ENCODE data around the gene IFNL2. TPM values are rescaled to one million over a fixed set of nuclear protein-coding genes. Genes with fewer than 3 reads are reported as not detected.

IFNL2 gene
- not detected in 2 replicates for total RNA-seq

DNA sequence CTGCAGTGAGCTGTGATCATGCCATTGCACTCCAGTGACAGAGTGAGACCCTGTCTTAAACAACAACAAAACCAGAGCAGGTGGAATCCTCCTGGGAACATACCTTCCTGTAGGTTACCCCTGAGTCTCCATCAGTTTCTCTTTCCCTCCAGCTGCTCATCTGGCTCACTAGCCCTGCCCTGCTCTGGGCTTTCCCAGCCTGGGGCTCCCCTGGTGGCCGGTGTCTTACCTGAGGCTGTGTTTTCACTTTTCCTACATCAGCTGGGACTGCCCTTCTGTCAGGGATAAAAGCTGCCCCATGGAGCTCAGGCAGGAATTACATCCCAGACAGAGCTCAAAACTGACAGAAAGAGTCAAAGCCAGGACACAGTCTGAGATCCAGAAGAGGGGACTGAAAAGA is at the start of gene IFNL2:
IFNL2 (plus strand) TSS at position 312 of the 400 bp plus-strand sequence. CDS start 173 bp downstream, outside the sequence.

DNA sequence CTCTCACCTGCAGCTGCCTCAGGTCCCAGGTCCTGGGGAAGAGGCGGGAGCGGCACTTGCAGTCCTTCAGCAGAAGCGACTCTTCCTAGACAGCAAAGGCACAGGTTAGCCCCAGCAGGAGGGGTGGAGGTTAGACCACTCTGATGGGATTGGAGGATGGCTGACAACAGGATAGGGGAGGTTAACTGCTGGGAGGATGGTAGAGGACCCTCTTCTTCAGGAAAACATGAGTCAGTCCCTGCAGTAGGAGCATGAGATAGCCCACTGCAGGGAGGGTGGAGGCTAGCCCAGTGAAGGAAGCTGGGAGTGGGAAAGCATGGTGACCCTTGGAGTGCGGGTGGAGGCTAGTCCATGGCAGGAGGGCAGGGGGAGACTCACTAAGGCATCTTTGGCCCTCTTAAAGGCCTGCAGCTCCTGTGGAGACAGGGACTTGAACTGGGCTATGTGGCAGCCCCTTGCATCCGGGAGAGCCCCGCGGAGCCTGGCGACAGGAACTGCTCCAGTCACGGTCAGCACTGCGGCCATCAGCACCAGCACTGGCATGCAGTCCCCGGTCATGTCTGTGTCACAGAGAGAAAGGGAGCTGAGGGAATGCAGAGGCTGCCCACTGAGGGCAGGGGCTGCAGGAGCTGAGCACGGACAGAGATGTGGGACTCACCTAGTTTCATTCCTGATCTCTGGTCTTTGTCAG is 23.6 kb upstream of the IFNL2 start, which contains the start of gene IFNL3:
IFNL3 (minus strand) TSS at position 597 of the 691 bp plus-strand sequence; CDS start at position 558, 39 bp downstream.

DNA sequence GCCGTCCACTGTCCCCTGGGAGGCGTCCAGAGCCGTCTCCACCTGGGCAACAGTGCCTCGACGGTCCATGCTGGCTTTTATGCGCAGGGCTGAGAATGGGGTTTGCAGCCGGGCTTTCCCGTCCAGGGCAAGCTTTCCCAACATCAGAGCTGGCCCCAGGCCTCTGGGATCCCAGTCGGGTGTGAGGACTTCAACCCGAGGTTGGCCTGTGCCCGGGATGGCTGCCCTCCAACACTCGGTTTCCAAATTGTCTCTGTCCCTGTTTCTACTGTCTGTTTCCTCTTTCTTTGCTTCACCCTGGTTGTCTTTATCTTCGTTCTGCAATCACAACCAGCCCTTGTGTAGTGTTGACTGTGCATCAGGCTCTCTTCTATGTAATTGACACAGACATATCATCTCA is 19.4 kb upstream of the IFNL2 start, which contains the start of gene IFNL4:
IFNL4 (minus strand) TSS at position 51 of the 400 bp plus-strand sequence.

DNA sequence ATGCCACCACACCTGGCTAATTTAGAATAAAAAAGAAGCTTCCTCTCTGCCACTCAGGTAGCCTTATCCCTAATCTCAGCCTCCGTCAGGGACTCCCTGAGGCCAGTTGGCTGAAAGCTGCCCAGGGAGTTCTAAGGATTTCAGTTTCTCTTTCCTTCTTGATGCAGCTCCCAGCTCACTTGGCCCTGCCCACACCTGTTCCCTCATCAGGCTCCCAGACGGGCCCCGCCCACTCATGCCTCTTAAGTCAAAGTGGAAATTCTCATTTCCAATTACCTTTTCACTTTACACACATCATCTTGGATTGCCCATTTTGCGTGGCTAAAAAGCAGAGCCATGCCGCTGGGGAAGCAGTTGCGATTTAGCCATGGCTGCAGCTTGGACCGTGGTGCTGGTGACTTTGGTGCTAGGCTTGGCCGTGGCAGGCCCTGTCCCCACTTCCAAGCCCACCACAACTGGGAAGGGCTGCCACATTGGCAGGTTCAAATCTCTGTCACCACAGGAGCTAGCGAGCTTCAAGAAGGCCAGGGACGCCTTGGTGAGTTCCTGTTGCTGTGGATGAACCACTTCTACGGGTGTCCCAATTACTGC is 28.0 kb downstream of the IFNL2 start, which contains the start of gene IFNL1:
IFNL1 (plus strand) TSS at position 353 of the 591 bp plus-strand sequence; CDS start at position 368, 15 bp downstream.

Other genes starting within 250 kb of the IFNL2 start
- 1.9 and 4.5 TPM in 2 replicates for gene FBXO27, start 235.8 kb upstream of the IFNL2 start, total RNA-seq
- 0.16 and 0.17 TPM in 2 replicates for gene ACP7, start 184.0 kb upstream of the IFNL2 start, total RNA-seq
- gene PAK4, start 142.6 kb upstream of the IFNL2 start, total RNA-seq, result 5.2 and 6.2 TPM in 2 replicates
- under 0.01 TPM in 1 of 2 replicates, not detected in the other for gene NCCRP1, start 71.4 kb upstream of the IFNL2 start, total RNA-seq
- gene SYCN, start 64.1 kb upstream of the IFNL2 start, total RNA-seq, result not detected in 2 replicates
- not detected in 2 replicates for gene IFNL3, start 23.4 kb upstream of the IFNL2 start, total RNA-seq
- gene IFNL4, start 19.5 kb upstream of the IFNL2 start, total RNA-seq, result not detected in 2 replicates
- gene IFNL1, start 28.0 kb downstream of the IFNL2 start, total RNA-seq, result not detected in 2 replicates
- under 0.01 TPM in 2 replicates for gene LRFN1, start 52.5 kb downstream of the IFNL2 start, total RNA-seq
- 0.32 and 0.60 TPM in 2 replicates for gene GMFG, start 67.6 kb downstream of the IFNL2 start, total RNA-seq
- gene SAMD4B, start 74.0 kb downstream of the IFNL2 start, total RNA-seq, result 38.6 and 53.2 TPM in 2 replicates
- gene PAF1, start 122.7 kb downstream of the IFNL2 start, total RNA-seq, result 57.8 and 61.7 TPM in 2 replicates
- 12.8 and 19.1 TPM in 2 replicates for gene MED29, start 123.0 kb downstream of the IFNL2 start, total RNA-seq
- gene ZFP36, start 138.5 kb downstream of the IFNL2 start, total RNA-seq, result 2.4 and 3.0 TPM in 2 replicates
- gene PLEKHG2, start 144.3 kb downstream of the IFNL2 start, total RNA-seq, result 11.0 and 23.0 TPM in 2 replicates
- 96.1 and 102 TPM in 2 replicates for gene RPS16, start 167.6 kb downstream of the IFNL2 start, total RNA-seq
- gene SUPT5H, start 177.2 kb downstream of the IFNL2 start, total RNA-seq, result 70.6 and 85.5 TPM in 2 replicates
- 37.1 and 46.2 TPM in 2 replicates for gene TIMM50, start 212.4 kb downstream of the IFNL2 start, total RNA-seq
- gene DLL3, start 230.6 kb downstream of the IFNL2 start, total RNA-seq, result under 0.01 and 0.16 TPM in 2 replicates
- gene SELENOV, start 246.7 kb downstream of the IFNL2 start, total RNA-seq, result not detected in 2 replicates